ENCODE data around the gene ARF1.

GRCh38 chr1:228084325-228084724 is 1.8 kb downstream of the ARF1 start:
- TF ChIP-seq CTCF (conservative IDR thresholded peaks at IDR 0.05; ENCODE audit: low read length) (no peak), EZH2phosphoT487 (IDR thresholded peaks at IDR 0.05; ENCODE audit: borderline replicate concordance, low read depth, low read length) (no peak)

Measured in OCI-LY7 (cell line).